HepG2 (cell line): ENCODE data around the gene GCNT2. TPM values are rescaled to one million over a fixed set of nuclear protein-coding genes. Genes with fewer than 3 reads are reported as not detected.

Experiments
- ATAC-seq: fragments of 200-7000 bp; cut with Tn5 transposase; 3 replicates; pipeline ENCODE4 v1.9.1; 2020; ENCODE audit warnings: mild to moderate bottlenecking, moderate library complexity
- BruUV-seq: library from RNA; stranded (reverse); fragments of 400-500 nt; replicated peaks from 2 replicates; lab custom pipeline; 2021; lab: Mats Ljungman, UMichigan
- CTCF ChIA-PET: fragments of 300-600 bp; formaldehyde crosslinking; extraction: SDS; loops from one replicate; lab custom pipeline; 2021; ENCODE audit warnings: low total read pairs, inconsistent platforms, low intra/inter-chr PET ratio; lab: Yijun Ruan, JAX
- POLR2A ChIA-PET: fragments of 350-600 bp; sonication (Branson Sonifier 250); formaldehyde crosslinking; loops from one replicate; lab custom pipeline; 2020; ENCODE audit warnings: antibody characterized with exemption, inconsistent platforms; lab: Yijun Ruan, JAX
- DNase-seq: peaks from one replicate; pipeline ENCODE4 v3.0.0-alpha.2; 2015; ENCODE audit warnings: low spot score
- FAIRE-seq: peaks from 3 replicates; lab custom pipeline; 2011; peaks lifted over from hg19 to GRCh38; lab: Jason Lieb, UNC
- H2AFZ ChIP-seq: one replicate; pipeline ENCODE4 v1.6.1; 2011; ENCODE audit warnings: low read length, inconsistent platforms
- H3K27ac ChIP-seq: fragments of 300-600 bp; 3 replicates; pipeline ENCODE4 v1.8.0; 2011; ENCODE audit warnings: mixed run types, mild to moderate bottlenecking, mixed read lengths, low read length, inconsistent platforms; ENCODE audit not compliant: insufficient read depth; ENCODE audit errors: extremely low read length
- H3K27me3 ChIP-seq, 2 experiments: fragments of 200-600 bp in 1 of 2; 2 replicates in 1 of 2; 3 replicates in 1 of 2; pipeline versions ENCODE4 v1.6.0 to v1.8.0; 2011; ENCODE audit warnings: low read length in 2 of 2, mild to moderate bottlenecking in 2 of 2, moderate library complexity in 2 of 2, inconsistent platforms in 1 of 2; ENCODE audit not compliant: insufficient read depth in 2 of 2, control insufficient read depth in 1 of 2
- H3K36me3 ChIP-seq, 2 experiments: fragments of 200-600 bp in 1 of 2; replicated peaks in 1 of 2; 2 replicates in 1 of 2; 3 replicates in 1 of 2; pipeline versions ENCODE4 v1.5.1 to v1.8.0; 2011; ENCODE audit warnings: low read length in 2 of 2, inconsistent platforms in 1 of 2; ENCODE audit not compliant: insufficient read depth in 2 of 2, control insufficient read depth in 1 of 2
- H3K4me1 ChIP-seq: 2 replicates; pipeline ENCODE4 v1.5.1; 2012; ENCODE audit warnings: low read length, inconsistent platforms; ENCODE audit not compliant: insufficient read depth
- H3K4me2 ChIP-seq: 2 replicates; pipeline ENCODE4 v1.6.0; 2011; ENCODE audit warnings: low read depth, low read length, inconsistent platforms
- H3K4me3 ChIP-seq, 3 experiments: fragments of 200-600 bp in 1 of 3; sonication (generic), shearing (Covaris generic) in 1 of 3; replicated peaks in 1 of 3; 2 replicates each; pipeline ENCODE4 v1.5.1; 2011 to 2016; ENCODE audit warnings: low read length in 3 of 3, inconsistent platforms in 2 of 3, low read depth in 2 of 3, mild to moderate bottlenecking in 2 of 3, control low read depth in 1 of 3, mixed read lengths in 1 of 3; ENCODE audit not compliant: insufficient read depth in 1 of 3
- H3K79me2 ChIP-seq: one replicate; pipeline ENCODE4 v1.6.1; 2011; ENCODE audit warnings: low read length, inconsistent platforms; ENCODE audit not compliant: insufficient read depth
- H3K9ac ChIP-seq: 2 replicates; pipeline ENCODE4 v1.6.0; 2011; ENCODE audit warnings: mild to moderate bottlenecking, low read depth, low read length, inconsistent platforms; ENCODE audit not compliant: insufficient read depth
- H3K9me3 ChIP-seq: 2 replicates; pipeline ENCODE4 v1.5.1; 2012; ENCODE audit warnings: mild to moderate bottlenecking, low read length
- H4K20me1 ChIP-seq: 2 replicates; pipeline ENCODE4 v1.6.0; 2011; ENCODE audit warnings: inconsistent platforms, mild to moderate bottlenecking, low read length, moderate library complexity; ENCODE audit not compliant: insufficient read depth
- ADNP ChIP-seq: sonication (generic); formaldehyde crosslinking; IDR thresholded peaks from 2 replicates; pipeline ENCODE4 v1.4.0; 2020; ENCODE audit warnings: missing genetic modification reagents
- ESRRA ChIP-seq: sonication (generic); formaldehyde crosslinking; IDR thresholded peaks from 2 replicates; pipeline ENCODE4 v1.5.1; 2020; ENCODE audit warnings: mild to moderate bottlenecking, low read depth, missing genetic modification reagents
- KAT7 ChIP-seq: IDR thresholded peaks from 2 replicates; pipeline ENCODE4 v1.6.1; 2018; ENCODE audit warnings: borderline replicate concordance, missing compliant biosample characterization
- KDM5A ChIP-seq: fragments of 200-600 bp; sonication (generic); IDR thresholded peaks from 2 replicates; pipeline ENCODE4 v1.7.0; 2018; ENCODE audit warnings: antibody characterized with exemption, mild to moderate bottlenecking, low read length, borderline replicate concordance
- MYC ChIP-seq: sonication (generic); formaldehyde crosslinking; IDR thresholded peaks from 2 replicates; pipeline ENCODE4 v1.9.0; 2021; ENCODE audit warnings: missing genetic modification reagents, borderline replicate concordance
- NFE2 ChIP-seq: sonication (generic); formaldehyde crosslinking; IDR thresholded peaks from 2 replicates; pipeline ENCODE4 v1.4.0; 2020; ENCODE audit warnings: missing genetic modification reagents
- RAD21 ChIP-seq: fragments of 450-650 bp; formaldehyde crosslinking; IDR thresholded peaks from 2 replicates; pipeline ENCODE4 v1.5.0; 2020; ENCODE audit warnings: mild to moderate bottlenecking
- SMYD3 ChIP-seq: sonication (generic); formaldehyde crosslinking; IDR thresholded peaks from 2 replicates; pipeline ENCODE4 v1.8.1; 2023; ENCODE audit warnings: mild to moderate bottlenecking, missing genetic modification reagents
- ZKSCAN8 ChIP-seq: IDR thresholded peaks from 2 replicates; pipeline ENCODE4 v1.6.1; 2016; ENCODE audit warnings: borderline replicate concordance, missing genetic modification reagents, missing compliant biosample characterization
- ZNF557 ChIP-seq: sonication (generic); formaldehyde crosslinking; IDR thresholded peaks from 2 replicates; pipeline ENCODE4 v1.4.0; 2020; ENCODE audit warnings: missing genetic modification reagents
- WGBS: methylation state at CpG from one replicate; pipeline ENCODE4 v1.1.6; 2017; ENCODE audit warnings: low lambda C conversion rate; 5-methylcytosine and 5-hydroxymethylcytosine counted together
- in situ Hi-C: cut with HindIII; loops from 2 replicates; pipeline ENCODE4 v1.10.0; 2017; ENCODE audit warnings: low pct_unique_long_range_greater_than_20kb; ENCODE audit not compliant: extremely low pct_ligation_motif_present
- intact Hi-C: fragments of 100-400 bp; cut with micrococcal nuclease; formaldehyde crosslinking; loops from one replicate; pipeline ENCODE4 v1.10.0; 2022; ENCODE audit not compliant: unreplicated experiment
- polyA plus RNA-seq, 8 experiments: library from polyadenylated mRNA; depleted of rRNA in 3 of 8; stranded (reverse) in 7 of 8; unstranded in 1 of 8; fragments of >200 nt; fragmentation: Illumina TruSeq in 4 of 8; extraction: Trizol in 4 of 8; gene quantifications; 2 replicates each; pipeline versions ENCODE4 v1.2.1 to v1.2.3, GENCODE V29; 2011 to 2016; ENCODE audit warnings: low read depth in 4 of 8, missing spikeins in 1 of 8, mixed read lengths in 1 of 8; ENCODE audit not compliant: insufficient read depth in 1 of 8
- total RNA-seq, 5 experiments: library from RNA; depleted of rRNA; stranded (reverse); fragments of >200 nt; fragmentation: Illumina TruSeq; extraction: Trizol; gene quantifications; 2 replicates each; pipeline ENCODE4 v1.2.3, GENCODE V29; 2016; ENCODE audit warnings: low read depth in 1 of 5
- TF ChIP-seq, protein P1 (sequence below): sonication (generic); formaldehyde crosslinking; IDR thresholded peaks from 2 replicates; pipeline ENCODE4 v1.4.0; 2020; ENCODE audit warnings: missing genetic modification reagents
- TF ChIP-seq, protein P2 (sequence below): sonication (generic); formaldehyde crosslinking; conservative IDR thresholded peaks from 2 replicates; pipeline ENCODE4 v1.4.0; 2020; ENCODE audit warnings: missing genetic modification reagents
- TF ChIP-seq, protein P3 (sequence below): sonication (generic); formaldehyde crosslinking; IDR thresholded peaks from 2 replicates; pipeline ENCODE4 v1.5.0; 2020; ENCODE audit warnings: mild to moderate bottlenecking, missing genetic modification reagents, borderline replicate concordance

GCNT2 gene
- total and polyA plus RNA-seq, 2 of the 13 experiments (the other 11 are each of a cell fraction or from before 2014, with no cell fraction given): 11.8 to 31.9 TPM

DNA sequence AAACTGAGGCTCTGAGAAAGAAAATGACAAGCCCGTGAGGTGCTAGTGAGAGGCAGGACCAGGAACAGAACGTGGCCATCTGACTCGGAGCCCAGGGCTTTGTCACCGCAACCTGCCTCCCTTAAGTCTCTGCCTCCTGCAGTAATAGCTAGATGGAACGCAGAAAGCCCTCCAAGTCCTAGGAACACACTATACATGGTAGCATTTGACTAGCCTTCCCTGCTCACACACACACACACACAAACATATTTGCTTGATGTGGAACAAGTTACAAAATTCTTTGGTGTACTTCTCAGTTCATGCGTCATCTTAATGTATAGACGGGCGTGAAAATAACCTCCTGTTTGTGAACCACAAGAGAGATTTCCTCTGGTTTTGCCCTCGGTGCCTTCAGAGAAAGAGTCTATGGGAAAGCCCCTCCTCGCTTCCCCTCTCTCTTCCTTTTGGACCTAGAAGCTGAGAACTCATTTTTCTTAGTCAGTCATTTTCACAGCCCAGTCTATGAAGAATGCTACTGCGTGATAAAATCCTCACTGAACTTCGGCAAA, 134.4 kb downstream of the GCNT2 start:
- ChIA-PET CTCF (no interaction called here), POLR2A (no interaction called here)
- no peaks in the 10 kb centered on the region for H3K79me2 ChIP-seq
- ATAC-seq (no peak), FAIRE-seq (no peak), DNase-seq (no peak)
- WGBS: 24% methylated on average over 12 of the region's 12 CpGs
- no peaks in the 10 kb centered on the region for H3K36me3 ChIP-seq
- no peak overlapping the region for H3K4me3 ChIP-seq
- peaks cover 0 to 13% of the 10 kb centered on the region in 2 experiments; a peak in 4 of 5 replicates for H3K27me3 ChIP-seq
- H3K4me1 ChIP-seq: no peaks in the 10 kb centered on the region
- H3K9me3 ChIP-seq: no peaks in the 10 kb centered on the region
- intact Hi-C loops (loop anchor here (5.0 kb wide), 1 partner anchor 1797 kb away; no protein-coding TSS in a partner anchor), in situ Hi-C loops (no loop called here)
- no TSS peak for BruUV-seq
- no peak overlapping the region for H3K27ac ChIP-seq
- H2AFZ ChIP-seq: no peak overlapping the region
- no peak overlapping the region for H3K9ac ChIP-seq
- H3K4me2 ChIP-seq: no peak overlapping the region
- no peaks in the 10 kb centered on the region for H4K20me1 ChIP-seq
- TF ChIP-seq ESRRA (no peak), KAT7 (CRISPR knock-in tag) (no peak), ZKSCAN8 (no peak), NFE2 (CRISPR knock-in tag) (no peak), ADNP (CRISPR knock-in tag) (no peak), SMYD3 (no peak), ZNF557 (CRISPR knock-in tag) (no peak), RAD21 (CRISPR knock-in tag) (no peak), MYC (CRISPR knock-in tag) (no peak), KDM5A (no peak)
- TF ChIP-seq, protein P1, sequence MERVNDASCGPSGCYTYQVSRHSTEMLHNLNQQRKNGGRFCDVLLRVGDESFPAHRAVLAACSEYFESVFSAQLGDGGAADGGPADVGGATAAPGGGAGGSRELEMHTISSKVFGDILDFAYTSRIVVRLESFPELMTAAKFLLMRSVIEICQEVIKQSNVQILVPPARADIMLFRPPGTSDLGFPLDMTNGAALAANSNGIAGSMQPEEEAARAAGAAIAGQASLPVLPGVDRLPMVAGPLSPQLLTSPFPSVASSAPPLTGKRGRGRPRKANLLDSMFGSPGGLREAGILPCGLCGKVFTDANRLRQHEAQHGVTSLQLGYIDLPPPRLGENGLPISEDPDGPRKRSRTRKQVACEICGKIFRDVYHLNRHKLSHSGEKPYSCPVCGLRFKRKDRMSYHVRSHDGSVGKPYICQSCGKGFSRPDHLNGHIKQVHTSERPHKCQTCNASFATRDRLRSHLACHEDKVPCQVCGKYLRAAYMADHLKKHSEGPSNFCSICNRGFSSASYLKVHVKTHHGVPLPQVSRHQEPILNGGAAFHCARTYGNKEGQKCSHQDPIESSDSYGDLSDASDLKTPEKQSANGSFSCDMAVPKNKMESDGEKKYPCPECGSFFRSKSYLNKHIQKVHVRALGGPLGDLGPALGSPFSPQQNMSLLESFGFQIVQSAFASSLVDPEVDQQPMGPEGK (CRISPR knock-in tag): no peak
- TF ChIP-seq, protein P2, sequence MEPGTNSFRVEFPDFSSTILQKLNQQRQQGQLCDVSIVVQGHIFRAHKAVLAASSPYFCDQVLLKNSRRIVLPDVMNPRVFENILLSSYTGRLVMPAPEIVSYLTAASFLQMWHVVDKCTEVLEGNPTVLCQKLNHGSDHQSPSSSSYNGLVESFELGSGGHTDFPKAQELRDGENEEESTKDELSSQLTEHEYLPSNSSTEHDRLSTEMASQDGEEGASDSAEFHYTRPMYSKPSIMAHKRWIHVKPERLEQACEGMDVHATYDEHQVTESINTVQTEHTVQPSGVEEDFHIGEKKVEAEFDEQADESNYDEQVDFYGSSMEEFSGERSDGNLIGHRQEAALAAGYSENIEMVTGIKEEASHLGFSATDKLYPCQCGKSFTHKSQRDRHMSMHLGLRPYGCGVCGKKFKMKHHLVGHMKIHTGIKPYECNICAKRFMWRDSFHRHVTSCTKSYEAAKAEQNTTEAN (CRISPR knock-in tag): no peak
- TF ChIP-seq, protein P3, sequence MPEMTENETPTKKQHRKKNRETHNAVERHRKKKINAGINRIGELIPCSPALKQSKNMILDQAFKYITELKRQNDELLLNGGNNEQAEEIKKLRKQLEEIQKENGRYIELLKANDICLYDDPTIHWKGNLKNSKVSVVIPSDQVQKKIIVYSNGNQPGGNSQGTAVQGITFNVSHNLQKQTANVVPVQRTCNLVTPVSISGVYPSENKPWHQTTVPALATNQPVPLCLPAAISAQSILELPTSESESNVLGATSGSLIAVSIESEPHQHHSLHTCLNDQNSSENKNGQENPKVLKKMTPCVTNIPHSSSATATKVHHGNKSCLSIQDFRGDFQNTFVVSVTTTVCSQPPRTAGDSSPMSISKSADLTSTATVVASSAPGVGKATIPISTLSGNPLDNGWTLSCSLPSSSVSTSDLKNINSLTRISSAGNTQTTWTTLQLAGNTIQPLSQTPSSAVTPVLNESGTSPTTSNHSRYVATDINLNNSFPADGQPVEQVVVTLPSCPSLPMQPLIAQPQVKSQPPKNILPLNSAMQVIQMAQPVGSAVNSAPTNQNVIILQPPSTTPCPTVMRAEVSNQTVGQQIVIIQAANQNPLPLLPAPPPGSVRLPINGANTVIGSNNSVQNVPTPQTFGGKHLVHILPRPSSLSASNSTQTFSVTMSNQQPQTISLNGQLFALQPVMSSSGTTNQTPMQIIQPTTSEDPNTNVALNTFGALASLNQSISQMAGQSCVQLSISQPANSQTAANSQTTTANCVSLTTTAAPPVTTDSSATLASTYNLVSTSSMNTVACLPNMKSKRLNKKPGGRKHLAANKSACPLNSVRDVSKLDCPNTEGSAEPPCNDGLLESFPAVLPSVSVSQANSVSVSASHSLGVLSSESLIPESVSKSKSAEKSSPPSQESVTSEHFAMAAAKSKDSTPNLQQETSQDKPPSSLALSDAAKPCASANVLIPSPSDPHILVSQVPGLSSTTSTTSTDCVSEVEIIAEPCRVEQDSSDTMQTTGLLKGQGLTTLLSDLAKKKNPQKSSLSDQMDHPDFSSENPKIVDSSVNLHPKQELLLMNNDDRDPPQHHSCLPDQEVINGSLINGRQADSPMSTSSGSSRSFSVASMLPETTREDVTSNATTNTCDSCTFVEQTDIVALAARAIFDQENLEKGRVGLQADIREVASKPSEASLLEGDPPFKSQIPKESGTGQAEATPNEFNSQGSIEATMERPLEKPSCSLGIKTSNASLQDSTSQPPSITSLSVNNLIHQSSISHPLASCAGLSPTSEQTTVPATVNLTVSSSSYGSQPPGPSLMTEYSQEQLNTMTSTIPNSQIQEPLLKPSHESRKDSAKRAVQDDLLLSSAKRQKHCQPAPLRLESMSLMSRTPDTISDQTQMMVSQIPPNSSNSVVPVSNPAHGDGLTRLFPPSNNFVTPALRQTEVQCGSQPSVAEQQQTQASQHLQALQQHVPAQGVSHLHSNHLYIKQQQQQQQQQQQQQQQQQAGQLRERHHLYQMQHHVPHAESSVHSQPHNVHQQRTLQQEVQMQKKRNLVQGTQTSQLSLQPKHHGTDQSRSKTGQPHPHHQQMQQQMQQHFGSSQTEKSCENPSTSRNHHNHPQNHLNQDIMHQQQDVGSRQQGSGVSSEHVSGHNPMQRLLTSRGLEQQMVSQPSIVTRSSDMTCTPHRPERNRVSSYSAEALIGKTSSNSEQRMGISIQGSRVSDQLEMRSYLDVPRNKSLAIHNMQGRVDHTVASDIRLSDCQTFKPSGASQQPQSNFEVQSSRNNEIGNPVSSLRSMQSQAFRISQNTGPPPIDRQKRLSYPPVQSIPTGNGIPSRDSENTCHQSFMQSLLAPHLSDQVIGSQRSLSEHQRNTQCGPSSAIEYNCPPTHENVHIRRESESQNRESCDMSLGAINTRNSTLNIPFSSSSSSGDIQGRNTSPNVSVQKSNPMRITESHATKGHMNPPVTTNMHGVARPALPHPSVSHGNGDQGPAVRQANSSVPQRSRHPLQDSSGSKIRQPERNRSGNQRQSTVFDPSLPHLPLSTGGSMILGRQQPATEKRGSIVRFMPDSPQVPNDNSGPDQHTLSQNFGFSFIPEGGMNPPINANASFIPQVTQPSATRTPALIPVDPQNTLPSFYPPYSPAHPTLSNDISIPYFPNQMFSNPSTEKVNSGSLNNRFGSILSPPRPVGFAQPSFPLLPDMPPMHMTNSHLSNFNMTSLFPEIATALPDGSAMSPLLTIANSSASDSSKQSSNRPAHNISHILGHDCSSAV (CRISPR knock-in tag): no peak
